ENCODE data around the gene CDC16. TPM values are rescaled to one million over a fixed set of nuclear protein-coding genes. Genes with fewer than 3 reads are reported as not detected.
"Not testable (repeated sequence)": the region's sequence is repeated elsewhere in the genome, so short reads cannot be mapped to it uniquely, and the experiment has no call there.

The CDC16 gene
- 69.7 TPM for polyA plus RNA-seq (2013, experiment 1 of 2; ENCODE audit: insufficient read length)
- 74.9 TPM for polyA plus RNA-seq (2013, experiment 2 of 2; ENCODE audit: insufficient read length)

DNA sequence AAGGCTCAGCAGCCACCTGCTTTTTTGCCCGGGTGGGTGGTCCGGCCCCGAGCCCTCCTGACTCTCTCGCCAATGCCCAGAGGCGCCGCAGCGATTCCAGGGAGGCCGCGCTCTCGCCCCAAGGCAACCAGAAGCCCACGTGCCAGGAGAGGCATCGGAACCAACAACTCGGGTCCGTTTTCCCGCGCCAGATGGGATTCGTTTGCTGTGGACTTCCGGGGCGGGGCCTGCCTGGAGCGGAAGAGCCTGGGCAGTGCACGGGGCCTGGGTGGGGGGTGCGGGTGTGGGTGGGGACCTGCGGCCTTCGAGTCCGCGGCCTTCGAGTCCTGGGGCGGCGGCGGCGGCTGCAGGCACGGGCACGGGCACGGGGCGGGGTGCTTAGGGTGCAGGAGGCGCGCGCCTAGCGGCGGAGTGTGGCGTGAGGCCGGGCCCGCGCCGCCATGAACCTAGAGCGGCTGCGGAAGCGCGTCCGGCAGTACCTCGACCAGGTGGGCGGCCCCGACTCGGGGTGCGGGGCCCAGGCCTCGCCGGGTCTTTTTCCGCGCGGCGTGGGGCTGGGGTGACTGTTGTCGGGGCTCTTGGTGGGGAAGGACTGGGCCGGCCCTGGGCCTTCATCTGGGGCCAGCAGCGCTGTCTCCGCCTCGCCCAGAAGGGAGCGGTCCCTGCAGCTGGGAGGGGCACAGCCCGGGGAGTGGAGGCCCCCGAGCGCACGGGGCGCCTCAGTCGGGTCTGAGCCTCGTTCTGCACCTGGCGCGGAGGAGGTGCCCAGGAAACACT, at the start of gene CDC16:
CDC16 (plus strand) TSS at position 253 of the 777 bp plus-strand sequence; CDS start at position 441, 188 bp downstream.
- peak; percentile 95 for DNase-seq

DNA sequence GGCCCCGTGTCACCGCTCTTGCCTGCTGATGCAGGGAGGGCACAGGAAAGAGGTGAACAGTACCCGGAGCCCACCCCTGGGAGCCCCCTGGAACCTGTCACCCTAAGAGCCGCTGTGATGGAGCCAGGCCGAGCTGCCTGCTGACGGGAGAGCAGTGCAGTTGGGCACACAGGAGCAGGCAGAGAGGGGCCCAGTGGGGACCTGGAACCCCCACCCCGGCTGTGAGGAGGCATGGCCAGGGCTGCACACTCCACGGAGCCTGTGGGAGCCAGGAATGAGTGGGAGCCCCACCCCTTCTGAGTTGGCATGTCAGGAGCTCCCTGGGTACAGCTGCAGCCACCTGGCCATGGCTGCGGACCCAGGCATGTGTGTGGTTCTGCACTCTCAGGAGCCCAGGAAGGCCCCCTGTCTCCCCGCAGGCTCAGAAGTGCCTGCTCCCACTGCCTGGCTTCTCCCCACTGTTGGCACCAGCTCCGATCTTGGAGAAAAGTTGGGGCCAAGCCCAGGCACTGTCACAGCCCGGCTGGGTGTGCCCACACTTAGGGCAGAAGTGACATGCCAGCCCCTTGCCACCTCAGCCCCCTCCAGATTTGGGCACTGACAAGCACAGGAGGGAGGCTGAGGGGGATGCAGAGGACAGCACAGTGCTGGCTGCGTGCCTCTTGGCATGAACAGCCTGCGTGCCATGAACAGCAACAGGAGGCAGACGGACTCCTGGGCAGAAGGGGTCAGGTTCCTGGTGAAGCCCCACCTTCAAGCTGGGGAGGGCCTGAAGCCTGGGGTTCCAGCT, 49.3 kb upstream of the CDC16 start:
- DNase-seq = no peak

- no peak for DNase-seq
Observed at GRCh38 chr13:114194853-114195252, 39.8 kb upstream of the CDC16 start.

- no peak for DNase-seq
Observed at GRCh38 chr13:114196629-114197028, 38.1 kb upstream of the CDC16 start.

DNA sequence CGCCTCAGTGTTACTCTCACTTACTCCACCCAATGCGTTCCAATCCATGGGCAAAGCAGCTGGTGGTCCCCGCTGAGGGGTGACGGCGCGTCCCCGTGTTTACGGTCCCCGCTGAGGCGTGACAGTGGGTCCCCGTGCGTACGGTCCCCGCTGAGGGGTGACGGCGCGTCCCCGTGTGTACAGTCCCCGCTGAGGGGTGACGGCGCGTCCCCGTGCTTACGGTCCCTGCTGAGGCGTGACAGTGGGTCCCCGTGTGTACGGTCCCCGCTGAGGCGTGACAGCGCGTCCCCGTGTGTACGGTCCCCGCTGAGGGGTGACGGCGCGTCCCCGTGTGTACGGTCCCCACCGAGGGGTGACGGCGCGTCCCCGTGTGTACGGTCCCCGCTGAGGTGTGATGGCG, 36.1 kb upstream of the CDC16 start:
- no peak for DNase-seq

DNA sequence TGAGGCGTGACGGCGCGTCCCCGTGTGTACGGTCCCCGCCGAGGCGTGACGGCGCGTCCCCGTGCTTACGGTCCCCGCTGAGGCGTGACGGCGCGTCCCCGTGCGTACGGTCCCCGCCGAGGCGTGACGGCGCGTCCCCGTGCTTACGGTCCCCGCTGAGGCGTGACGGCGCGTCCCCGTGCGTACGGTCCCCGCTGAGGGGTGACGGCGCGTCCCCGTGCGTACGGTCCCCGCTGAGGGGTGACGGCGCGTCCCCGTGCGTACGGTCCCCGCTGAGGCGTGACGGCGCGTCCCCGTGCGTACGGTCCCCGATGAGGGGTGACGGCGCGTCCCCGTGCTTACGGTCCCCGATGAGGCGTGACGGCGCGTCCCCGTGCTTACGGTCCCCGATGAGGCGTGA, 35.2 kb upstream of the CDC16 start:
- not testable (repeated sequence) for DNase-seq

- no peak for DNase-seq
Observed at GRCh38 chr13:114199954-114200353, 34.7 kb upstream of the CDC16 start.

- peak; percentile 5 for DNase-seq
Observed at GRCh38 chr13:114200399-114200911, 34.2 kb upstream of the CDC16 start.

- DNase-seq = no peak
Observed at GRCh38 chr13:114202581-114202980, 32.1 kb upstream of the CDC16 start.

DNA sequence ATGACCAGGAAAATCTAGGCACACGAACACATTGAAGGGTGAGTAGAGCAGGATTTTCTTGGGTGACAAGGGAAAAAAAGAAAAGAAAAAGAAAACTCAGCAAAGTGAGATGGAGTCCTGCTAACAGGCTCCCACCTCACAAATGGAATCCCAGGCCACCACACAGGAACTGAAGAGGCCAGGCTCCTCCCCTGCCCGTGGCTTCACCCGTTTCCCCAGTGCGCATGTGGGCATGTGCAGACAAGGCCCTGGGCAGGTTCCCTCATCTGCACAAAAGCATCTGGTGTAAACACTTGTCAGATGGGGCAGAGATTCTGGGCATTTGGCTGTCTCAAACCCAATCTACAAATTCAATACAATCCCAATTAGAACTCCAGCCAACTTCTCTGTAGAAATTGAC, 31.2 kb upstream of the CDC16 start:
- DNase-seq = no peak

DNA sequence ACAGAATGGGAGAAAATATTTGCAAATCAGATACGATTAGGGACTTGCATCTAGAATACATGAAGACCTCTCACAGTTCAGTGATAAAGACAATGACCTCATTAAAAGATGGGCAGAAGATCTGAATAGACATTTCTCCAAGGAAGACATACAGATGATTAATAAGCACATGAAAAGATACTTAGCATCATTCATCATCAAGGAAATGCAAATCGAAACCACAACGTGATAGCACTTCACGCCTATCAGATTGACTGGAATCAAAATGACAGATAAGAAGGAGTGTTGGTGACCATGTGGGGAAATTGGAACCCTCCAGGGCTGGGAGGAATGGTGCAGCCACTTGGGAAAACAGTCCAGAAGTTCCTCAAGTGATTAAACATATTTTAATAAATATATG, 29.8 kb upstream of the CDC16 start:
- DNase-seq = no peak

- DNase-seq = no peak
Observed at GRCh38 chr13:114208134-114208533, 26.6 kb upstream of the CDC16 start.

GRCh38 chr13:114211446-114212157, 23.1 kb upstream of the CDC16 start:
- DNase-seq = no peak

DNA sequence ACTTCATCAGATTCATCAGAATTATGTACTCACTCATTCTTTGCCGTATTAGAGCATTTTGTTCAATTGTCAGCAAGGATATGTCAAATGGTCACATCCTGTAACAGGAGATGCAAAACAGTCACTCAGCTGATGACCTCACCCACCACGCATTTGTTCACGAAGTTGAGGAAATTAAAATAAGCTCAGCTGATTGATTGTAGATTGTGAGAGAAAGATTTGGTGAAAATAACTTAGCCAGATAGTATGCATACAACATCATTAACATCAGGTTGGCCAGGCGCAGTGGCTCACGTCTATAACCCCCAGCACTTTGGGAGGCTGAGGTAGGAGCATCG, 22.6 kb upstream of the CDC16 start:
- DNase-seq = peak; percentile 30

- DNase-seq = no peak
Observed at GRCh38 chr13:114213980-114214379, 20.7 kb upstream of the CDC16 start.

- DNase-seq = no peak
Observed at GRCh38 chr13:114219392-114219791, 15.3 kb upstream of the CDC16 start.

- DNase-seq = no peak
Observed at GRCh38 chr13:114222461-114222968, 12.2 kb upstream of the CDC16 start.

GRCh38 chr13:114224201-114224600, 10.5 kb upstream of the CDC16 start:
- no peak for DNase-seq

DNA sequence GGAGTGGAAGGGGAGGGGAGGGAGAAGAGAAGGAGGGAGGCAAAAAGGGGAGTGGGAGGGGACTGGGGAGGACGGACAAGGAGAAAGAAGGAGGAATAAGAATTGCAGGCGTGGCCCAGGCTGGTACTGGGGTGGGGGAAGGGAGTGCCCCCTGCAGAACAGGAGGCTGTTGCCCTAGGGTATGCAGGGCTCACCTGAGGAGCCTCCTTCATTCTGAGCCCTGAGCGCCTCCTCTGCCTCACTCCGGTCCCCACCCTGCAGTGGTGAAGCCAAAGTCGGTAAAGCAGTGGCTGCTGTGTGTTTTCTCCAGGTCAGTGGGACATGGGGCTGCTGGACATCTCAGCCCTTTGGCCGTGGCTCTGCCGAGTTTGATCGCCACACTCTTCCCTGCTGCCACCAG, 9.1 kb upstream of the CDC16 start:
- DNase-seq = no peak

GRCh38 chr13:114226088-114226487, 8.6 kb upstream of the CDC16 start:
- DNase-seq = no peak

DNA sequence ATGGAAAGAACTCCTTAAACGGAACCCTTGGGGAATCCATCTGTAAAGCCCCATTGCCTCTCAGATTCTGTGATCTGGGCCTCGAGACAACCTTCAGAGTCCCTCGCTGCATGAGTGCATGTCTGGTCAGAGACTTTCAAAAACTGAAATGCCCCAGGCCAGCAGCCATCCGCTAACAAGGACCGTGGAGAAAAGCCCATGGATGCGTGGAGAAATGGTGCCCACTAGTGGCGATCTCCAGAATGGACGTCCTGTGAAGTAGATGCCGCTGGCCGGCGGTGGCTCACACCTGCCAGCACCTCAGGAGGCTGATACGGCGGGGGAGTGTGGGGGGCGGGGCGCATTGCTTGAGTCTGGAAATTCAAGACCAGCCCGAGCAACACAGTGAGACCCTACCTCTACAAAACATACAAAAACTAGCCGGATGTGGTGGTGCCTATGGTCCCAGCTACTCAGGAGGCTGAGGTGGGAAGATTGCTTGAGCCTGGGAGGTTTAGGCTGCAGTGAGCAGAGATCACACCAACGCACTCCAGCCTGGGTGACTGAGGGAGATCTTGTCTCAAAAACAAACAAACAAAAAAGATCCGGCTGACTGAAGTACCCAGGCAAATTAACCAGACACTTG, 7.9 kb upstream of the CDC16 start:
- DNase-seq = peak; percentile 79

- no peak for DNase-seq
Observed at GRCh38 chr13:114227528-114227927, 7.2 kb upstream of the CDC16 start.

All from fibroblast of skin of scalp (primary cell).